Measurements from ENCODE around the gene EHMT1. TPM values are rescaled to one million over a fixed set of nuclear protein-coding genes. Genes with fewer than 3 reads are reported as not detected.
"Not testable (repeated sequence)": the region's sequence is repeated elsewhere in the genome, so short reads cannot be mapped to it uniquely, and the experiment has no call there.

The EHMT1 gene
- polyA plus RNA-seq, 5 donors = 64.9 to 91.2 (median 73.8) TPM

- no peak for DNase-seq
Observed at GRCh38 chr9:137589441-137590122, 29.2 kb upstream of the EHMT1 start.

GRCh38 chr9:137590123-137590468 lies 28.7 kb upstream of the EHMT1 start:
- DNase-seq = no peak

- DNase-seq = peak; percentile 88 to 89
Observed at GRCh38 chr9:137590469-137591383, 28.1 kb upstream of the EHMT1 start, which contains the start of gene ZMYND19. Gene ZMYND19 (minus strand): TSS chr9:137590512. CDS start chr9:137590263, 249 bp downstream.

GRCh38 chr9:137592767-137593166 lies 26.0 kb upstream of the EHMT1 start:
- DNase-seq = no peak

GRCh38 chr9:137593176-137593575 lies 25.6 kb upstream of the EHMT1 start:
- DNase-seq = peak; percentile 61 to 69

GRCh38 chr9:137596577-137596976 lies 22.2 kb upstream of the EHMT1 start:
- not testable (repeated sequence) for DNase-seq

- DNase-seq = no peak
Observed at GRCh38 chr9:137598943-137599342, 19.9 kb upstream of the EHMT1 start.

GRCh38 chr9:137602661-137603060 lies 16.1 kb upstream of the EHMT1 start:
- no peak for DNase-seq

- DNase-seq = no peak
Observed at GRCh38 chr9:137603879-137604278, 14.9 kb upstream of the EHMT1 start.

- peak in 1 of 2 donors; percentile 42 for DNase-seq
Observed at GRCh38 chr9:137604345-137605086, 14.3 kb upstream of the EHMT1 start.

GRCh38 chr9:137605121-137606004 lies 13.4 kb upstream of the EHMT1 start, which contains the start of gene ARRDC1:
Gene ARRDC1 (plus strand): TSS chr9:137605686. CDS start chr9:137605718, 32 bp downstream.
- DNase-seq = peak; percentile 83 to 87

GRCh38 chr9:137606005-137606621 lies 12.7 kb upstream of the EHMT1 start:
- no peak for DNase-seq

- DNase-seq = no peak
Observed at GRCh38 chr9:137606734-137607138, 12.1 kb upstream of the EHMT1 start.

GRCh38 chr9:137607141-137607857 lies 11.5 kb upstream of the EHMT1 start:
- DNase-seq = no peak

GRCh38 chr9:137610944-137611343 lies 7.9 kb upstream of the EHMT1 start:
- no peak for DNase-seq

- DNase-seq = peak in 1 of 2 donors; percentile 24
Observed at GRCh38 chr9:137611623-137612609, 6.9 kb upstream of the EHMT1 start.

GRCh38 chr9:137612741-137613142 lies 6.1 kb upstream of the EHMT1 start:
- no peak for DNase-seq

GRCh38 chr9:137613259-137613658 lies 5.5 kb upstream of the EHMT1 start:
- no peak for DNase-seq

Measured in right lung (tissue), 5 donors.